ENCODE results near the gene C11orf98. TPM values are rescaled to one million over a fixed set of nuclear protein-coding genes. Genes with fewer than 3 reads are reported as not detected.

C11orf98 gene
- total and polyA plus RNA-seq, 9 donors = 24.2 to 62.3 (median 37.1) TPM

GRCh38 chr11:62645671-62645945, 19.4 kb downstream of the C11orf98 start:
- Histone ChIP-seq H3K4me1 (ENCODE audit: insufficient read depth) (peaks cover 4% of the 10 kb centered on the region), H3K27me3 (no peaks in the 10 kb centered on the region), H3K9me3 (no peaks in the 10 kb centered on the region), H3K27ac (peak overlapping the region in 1 of 2 donors; percentile 87), H3K36me3 (peaks cover 2% of the 10 kb centered on the region), H3K4me3 (peak overlapping the region; percentile 85)
- DNase-seq = no peak
- intact Hi-C loops (cut with DNase I) = no loop called here
- TF ChIP-seq CTCF (IDR thresholded peaks at IDR 0.05) = no peak
- TF ChIP-seq EP300 (IDR thresholded peaks at IDR 0.05) = no peak
- no peak for TF ChIP-seq POLR2A (IDR thresholded peaks at IDR 0.05)
- 7 to 11% (median 7%) methylated on average over 11 of the region's 11 CpGs for WGBS, 3 donors

DNA sequence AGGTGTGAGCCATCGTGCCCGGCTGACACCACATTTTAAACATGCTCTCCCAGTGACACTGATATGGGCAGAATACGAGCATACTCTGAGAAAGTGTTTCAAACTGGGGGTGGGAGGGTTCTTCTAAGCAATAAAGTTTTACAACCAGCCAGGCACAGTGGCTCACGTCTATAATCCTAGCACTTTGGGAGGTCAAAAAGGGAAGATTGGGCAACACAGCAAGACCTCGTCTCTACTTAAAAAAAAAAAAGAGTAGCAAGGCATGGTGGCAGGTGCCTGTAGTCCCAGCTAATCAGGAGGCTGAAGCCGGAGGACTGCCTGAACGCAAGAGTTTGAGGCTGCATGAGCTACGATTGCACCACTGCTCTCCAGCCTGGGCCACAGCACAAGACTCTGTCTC, 20.8 kb downstream of the C11orf98 start:
- H3K4me1 ChIP-seq (ENCODE audit: insufficient read depth) = peaks cover 4% of the 10 kb centered on the region
- no peak overlapping the region for H3K4me3 ChIP-seq
- H3K27ac ChIP-seq = no peak overlapping the region
- TF ChIP-seq EP300 (IDR thresholded peaks at IDR 0.05) (no peak), CTCF (IDR thresholded peaks at IDR 0.05) (no peak), POLR2A (IDR thresholded peaks at IDR 0.05) (no peak)
- DNase-seq = no peak
- peaks cover 2% of the 10 kb centered on the region for H3K36me3 ChIP-seq
- no peaks in the 10 kb centered on the region for H3K27me3 ChIP-seq
- intact Hi-C loops (cut with DNase I) = no loop called here
- 70 to 81% (median 78%) methylated on average over 8 of the region's 8 CpGs for WGBS, 3 donors
- H3K9me3 ChIP-seq = no peaks in the 10 kb centered on the region

DNA sequence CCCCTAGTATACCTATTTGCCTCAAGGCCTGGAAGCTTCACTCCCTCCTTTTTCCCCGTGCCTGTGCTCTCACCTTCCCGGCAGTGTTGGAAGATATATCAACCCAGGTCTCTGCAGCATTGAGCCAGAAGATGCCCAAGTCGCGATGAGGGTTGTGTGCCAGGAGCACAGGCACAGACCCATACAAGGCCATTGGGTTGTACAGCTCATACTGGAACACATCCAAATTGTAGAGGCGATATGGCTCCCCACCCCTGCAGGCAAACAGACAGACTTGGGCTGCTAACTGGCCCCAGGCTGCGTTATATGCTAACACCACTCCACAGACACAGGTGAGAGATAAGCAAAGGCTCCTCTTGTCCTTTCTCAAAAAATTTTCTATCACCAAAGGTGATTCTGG, 32.5 kb downstream of the C11orf98 start:
- H3K9me3 ChIP-seq = no peaks in the 10 kb centered on the region
- H3K27ac ChIP-seq = no peak overlapping the region
- no peaks in the 10 kb centered on the region for H3K27me3 ChIP-seq
- intact Hi-C loops (cut with DNase I) = no loop called here
- no peak for DNase-seq
- H3K36me3 ChIP-seq = no peaks in the 10 kb centered on the region
- no peak for TF ChIP-seq POLR2A (IDR thresholded peaks at IDR 0.05)
- TF ChIP-seq EP300 (IDR thresholded peaks at IDR 0.05) = no peak
- TF ChIP-seq CTCF (IDR thresholded peaks at IDR 0.05) = no peak
- H3K4me3 ChIP-seq = no peak overlapping the region
- WGBS, 3 donors = 80 to 89% (median 82%) methylated on average over 6 of the region's 6 CpGs
- no peaks in the 10 kb centered on the region for H3K4me1 ChIP-seq (ENCODE audit: insufficient read depth)

- no peaks in the 10 kb centered on the region for H3K4me1 ChIP-seq (ENCODE audit: insufficient read depth)
- H3K27ac ChIP-seq = no peak overlapping the region
- no peaks in the 10 kb centered on the region for H3K36me3 ChIP-seq
- intact Hi-C loops (cut with DNase I) = no loop called here
- no peaks in the 10 kb centered on the region for H3K27me3 ChIP-seq
- no peak for DNase-seq
- H3K4me3 ChIP-seq = no peak overlapping the region
- no peaks in the 10 kb centered on the region for H3K9me3 ChIP-seq
- TF ChIP-seq EP300 (IDR thresholded peaks at IDR 0.05) (no peak), POLR2A (IDR thresholded peaks at IDR 0.05) (no peak), CTCF (IDR thresholded peaks at IDR 0.05) (no peak)
- 77 to 84% (median 78%) methylated on average over 3 of the region's 3 CpGs for WGBS, 3 donors
These were observed 37.3 kb downstream of the C11orf98 start for GRCh38 chr11:62627713-62628112.
